Dermis blood vessel endothelial cell (primary cell): ENCODE measurements around the gene STXBP5. TPM values are rescaled to one million over a fixed set of nuclear protein-coding genes. Genes with fewer than 3 reads are reported as not detected.

Source experiments
- DNase-seq: peaks from one replicate; pipeline ENCODE4 v3.0.0; 2010
- total RNA-seq: library from RNA; depleted of rRNA; stranded (reverse); fragments of >200 nt; gene quantifications from 2 replicates; pipeline ENCODE4 v1.2.3, GENCODE V29; 2014

STXBP5 gene
- total RNA-seq, 1 donor from 2014 or later, result 26.7 TPM

DNA sequence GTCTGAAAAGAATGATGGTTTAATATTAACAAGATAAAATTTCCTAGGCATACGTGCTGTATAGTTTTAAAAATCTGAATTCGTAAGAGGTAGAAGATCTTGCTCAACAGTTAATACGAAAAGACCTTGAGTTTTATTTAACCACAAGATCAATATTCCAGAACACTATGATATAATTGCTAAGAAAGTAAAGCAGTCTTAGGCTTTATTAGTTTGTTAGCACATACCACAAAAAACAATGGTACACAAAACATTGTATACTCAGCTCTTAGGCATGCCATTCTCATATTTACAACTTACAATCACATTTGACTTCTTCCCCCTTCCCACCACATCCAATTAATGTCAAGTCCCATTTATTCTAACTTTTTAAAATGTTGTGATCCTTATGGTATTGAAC, 24.4 kb upstream of the STXBP5 start:
- DNase-seq, result no peak

DNA sequence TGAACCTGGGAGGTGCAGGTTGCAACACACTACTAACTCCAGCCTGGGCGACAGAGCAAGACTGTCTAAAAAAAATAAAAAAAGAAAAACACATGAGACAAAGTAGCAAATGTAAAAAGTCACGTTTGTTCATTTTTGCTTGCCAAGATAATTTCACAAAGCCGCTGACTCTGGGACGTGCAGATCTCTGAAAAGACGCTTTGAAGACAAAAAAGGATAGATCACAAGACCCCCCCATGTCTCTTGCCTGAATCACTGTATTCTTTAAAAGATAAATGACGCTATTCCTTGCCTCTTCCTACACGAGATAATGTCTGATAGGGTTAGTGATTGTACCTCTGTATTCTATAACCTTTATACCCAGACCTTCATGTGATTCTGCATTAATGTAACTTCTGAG, 23.3 kb upstream of the STXBP5 start:
- DNase-seq, result no peak

GRCh38 chr6:147184379-147184778, 19.8 kb upstream of the STXBP5 start:
- DNase-seq, result no peak

- no peak for DNase-seq
Observed at GRCh38 chr6:147185216-147185615, 19.0 kb upstream of the STXBP5 start.

- no peak for DNase-seq
Observed at GRCh38 chr6:147190556-147190955, 13.7 kb upstream of the STXBP5 start.

GRCh38 chr6:147192278-147192911, 11.8 kb upstream of the STXBP5 start:
- DNase-seq, result no peak

DNA sequence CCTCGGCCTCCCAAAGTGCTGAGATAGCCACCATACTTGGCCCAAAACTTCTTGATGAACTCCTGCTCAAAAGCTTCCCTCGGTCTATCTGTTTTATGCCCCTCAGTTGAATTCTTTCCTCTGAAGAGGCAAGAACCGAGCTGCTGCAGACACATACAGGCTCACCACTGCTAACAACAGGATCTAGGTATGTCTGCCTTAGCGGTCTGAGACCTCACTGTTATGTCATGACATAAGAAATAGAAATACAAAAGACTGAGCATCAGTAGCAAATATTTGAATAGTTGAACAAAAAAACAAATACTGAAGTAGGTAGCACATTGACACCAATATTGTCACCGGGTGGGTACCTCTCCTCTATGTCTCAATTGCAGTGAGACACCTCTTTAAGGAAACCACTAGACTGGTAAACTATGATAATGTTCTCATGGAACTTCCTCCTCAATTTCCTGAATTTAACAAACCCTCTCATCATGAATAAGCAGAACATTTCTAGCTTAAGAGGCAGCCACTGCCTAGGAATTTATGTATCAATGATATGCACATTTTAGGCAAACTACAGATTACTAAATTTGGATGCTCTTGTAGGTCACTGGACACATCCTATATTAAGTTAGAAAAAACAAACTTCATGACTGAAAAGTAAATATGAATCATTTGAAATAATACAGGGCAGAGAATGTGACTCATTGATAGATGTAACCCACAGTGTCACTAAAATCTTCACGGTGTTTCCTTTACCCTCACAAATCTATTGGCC, 9.4 kb upstream of the STXBP5 start:
- peak; percentile 6 for DNase-seq

GRCh38 chr6:147195510-147195909, 8.7 kb upstream of the STXBP5 start:
- DNase-seq, result no peak

DNA sequence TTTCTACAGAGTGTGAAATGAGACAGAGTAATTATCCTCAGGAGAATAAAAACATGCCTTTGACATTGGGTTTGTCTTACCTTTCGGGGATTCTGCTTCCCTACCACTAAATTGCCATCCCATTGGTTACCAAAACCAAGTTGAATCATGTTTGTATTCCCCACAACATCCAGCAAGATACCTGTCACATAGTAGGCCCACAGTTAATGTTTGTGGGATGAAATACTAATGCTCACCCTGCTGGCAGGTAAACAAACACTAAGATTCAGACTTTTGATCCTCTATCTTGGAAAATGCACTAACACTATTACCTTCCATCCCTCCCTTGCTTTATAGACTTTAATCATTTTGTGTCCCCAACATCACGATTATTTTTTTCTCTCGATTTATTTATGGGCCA, 8.2 kb upstream of the STXBP5 start:
- no peak for DNase-seq

GRCh38 chr6:147200711-147201110, 3.5 kb upstream of the STXBP5 start:
- DNase-seq, result no peak

DNA sequence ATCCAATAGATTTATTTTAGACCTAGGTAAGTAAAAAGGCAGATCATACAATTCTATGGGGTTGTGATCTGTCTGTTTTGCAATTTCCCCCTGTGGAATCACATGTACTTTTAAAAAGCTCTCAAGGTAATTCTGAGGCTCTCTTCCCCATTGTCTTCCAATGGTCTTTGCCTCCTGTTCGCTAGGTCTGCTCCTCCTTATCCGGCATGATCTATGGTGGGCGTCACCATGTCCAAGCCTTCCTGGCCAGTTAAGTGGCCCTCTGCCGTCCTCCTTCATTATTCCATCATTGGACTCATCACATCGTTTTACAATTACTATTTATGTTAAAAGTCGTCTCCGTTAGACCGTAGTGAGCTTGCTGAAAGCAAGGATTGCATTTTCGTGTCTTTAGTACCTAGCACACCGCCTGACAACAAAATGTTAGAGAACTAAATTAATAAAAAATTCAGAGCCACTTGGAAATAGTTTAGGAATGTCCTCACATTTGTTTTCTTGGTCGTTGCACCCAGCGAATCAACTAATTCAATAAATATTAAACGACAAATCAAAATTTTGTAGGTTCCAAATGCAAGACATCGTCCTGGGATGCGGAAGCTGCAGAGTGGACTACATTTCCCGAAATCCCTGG, 2.2 kb upstream of the STXBP5 start:
- DNase-seq, result peak; percentile 74

GRCh38 chr6:147202516-147203310, 1.5 kb upstream of the STXBP5 start:
- DNase-seq, result peak; percentile 97

- peak; percentile 78 for DNase-seq
Observed at GRCh38 chr6:147203311-147204059, 732 bp upstream of the STXBP5 start.

- DNase-seq, result peak; percentile 8
Observed at GRCh38 chr6:147204843-147205311, 660 bp downstream of the STXBP5 start.

DNA sequence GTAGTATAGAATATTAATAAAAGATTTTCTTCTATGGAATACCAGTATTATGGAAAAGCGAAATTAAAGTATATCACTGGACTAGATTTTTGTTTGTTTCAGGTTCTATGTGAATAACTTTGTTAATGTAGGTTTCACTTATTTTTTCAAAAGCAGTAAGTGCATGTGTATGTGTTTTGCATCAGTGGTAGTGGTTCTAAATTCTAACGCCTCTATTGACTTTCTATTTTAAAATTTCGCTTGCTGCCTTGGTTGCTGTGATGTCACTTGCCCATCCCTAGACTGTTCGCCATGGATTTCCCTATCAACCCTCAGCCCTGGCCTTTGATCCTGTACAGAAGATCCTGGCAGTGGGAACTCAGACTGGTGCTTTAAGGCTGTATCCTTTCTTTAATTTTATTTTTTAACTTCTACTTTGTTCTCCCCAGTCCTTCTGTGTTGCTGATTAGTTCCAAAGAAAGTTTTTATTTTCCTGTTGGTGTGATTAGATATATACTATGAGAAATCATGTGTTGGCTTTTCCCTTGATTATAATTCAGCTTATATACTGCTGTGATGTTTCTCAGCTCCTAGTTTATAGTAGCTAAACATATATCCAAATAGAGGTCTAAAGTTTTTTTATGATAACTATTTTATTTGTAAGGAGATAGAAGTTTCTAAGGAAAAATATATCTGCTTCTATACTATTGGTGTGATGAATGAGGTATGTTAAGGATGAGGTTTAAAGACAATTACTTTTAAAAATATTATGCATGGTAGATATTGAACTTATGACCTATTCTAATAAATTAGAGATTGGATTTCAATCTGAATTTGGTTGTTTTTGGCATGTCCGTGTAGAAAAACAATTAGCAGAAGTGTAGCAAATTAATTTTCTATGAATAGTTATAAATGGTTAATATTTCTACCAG, 1.7 kb downstream of the STXBP5 start:
- DNase-seq, result no peak

GRCh38 chr6:147207351-147207750, 3.1 kb downstream of the STXBP5 start:
- no peak for DNase-seq

- no peak for DNase-seq
Observed at GRCh38 chr6:147207837-147208754, 3.9 kb downstream of the STXBP5 start.

DNA sequence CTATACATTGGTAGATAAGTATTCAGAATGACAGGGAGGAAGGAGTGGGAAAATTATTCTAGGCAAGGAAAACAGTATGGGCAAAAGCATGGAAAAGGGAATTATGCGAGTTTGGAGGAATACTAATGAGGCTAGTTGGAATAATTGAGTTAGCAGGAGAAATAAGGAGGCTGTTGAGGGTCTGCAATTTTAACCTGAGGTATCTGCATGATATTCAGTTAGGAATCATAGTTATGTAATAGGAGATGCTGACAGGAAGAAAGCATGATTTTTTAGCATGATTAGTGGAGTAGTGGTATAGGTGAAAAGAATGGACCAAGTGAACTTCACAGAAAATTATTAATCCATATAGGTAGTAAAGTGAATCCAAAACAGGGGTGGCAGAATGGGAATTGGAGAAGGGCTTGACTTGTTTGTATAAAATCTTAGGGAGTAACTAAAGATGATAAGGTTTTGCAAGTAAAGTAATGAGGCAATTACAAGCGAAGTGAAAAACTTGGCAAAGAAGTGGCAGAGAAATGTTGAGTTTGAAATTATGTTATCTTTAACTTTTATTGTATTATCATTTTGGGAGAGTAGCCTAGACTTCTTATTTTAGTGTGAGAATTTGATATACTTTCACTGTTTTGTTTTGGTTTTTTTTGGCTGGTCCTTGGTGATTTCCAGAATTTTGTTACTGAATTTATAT, 5.7 kb downstream of the STXBP5 start:
- no peak for DNase-seq

DNA sequence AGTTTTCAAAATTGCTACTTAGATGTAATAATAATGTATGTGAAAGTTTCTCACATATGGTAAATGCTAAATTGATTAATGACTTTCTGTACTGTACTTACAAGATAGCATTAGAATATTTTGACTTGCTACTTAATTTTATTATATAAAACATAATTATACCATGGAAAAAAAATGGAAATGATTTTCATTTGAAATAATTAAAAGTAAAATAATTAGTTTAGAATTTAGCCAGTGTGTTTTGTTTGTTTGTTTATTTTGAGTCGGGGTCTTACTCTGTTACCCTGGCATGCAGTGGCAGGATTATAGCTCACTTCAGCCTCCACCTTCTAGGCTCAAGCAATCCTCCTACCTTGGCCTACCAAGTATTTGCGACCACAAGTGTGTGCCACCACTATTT, 7.1 kb downstream of the STXBP5 start:
- no peak for DNase-seq
